T-helper 17 cell (primary cell): ENCODE measurements around the gene ZNF543. TPM values are rescaled to one million over a fixed set of nuclear protein-coding genes. Genes with fewer than 3 reads are reported as not detected.
"Not testable (repeated sequence)": the region's sequence is repeated elsewhere in the genome, so short reads cannot be mapped to it uniquely, and the experiment has no call there.

Experiments used
- ATAC-seq: fragments of 150-1000 bp; cut with Tn5 transposase; 2 replicates; pipeline ENCODE4 v1.10.0; 2021; ENCODE audit warnings: mild to moderate bottlenecking, moderate library complexity
- DNase-seq, 3 donors: peaks; one replicate each; pipeline versions ENCODE4 v3.0.0 to v3.0.0-alpha.2; 2020 to 2021
- H3K9me3 ChIP-seq: one replicate; pipeline ENCODE4 v1.7.0; 2013; ENCODE audit warnings: low read length, mild to moderate bottlenecking; ENCODE audit not compliant: control insufficient read depth, poor library complexity, severe bottlenecking
- H3K27ac Mint-ChIP-seq: one replicate; pipeline ENCODE4 v1.8.0; 2022; ENCODE audit warnings: mild to moderate bottlenecking, moderate library complexity, mixed read lengths
- H3K27me3 Mint-ChIP-seq: one replicate; pipeline ENCODE4 v1.8.0; 2022; ENCODE audit warnings: mixed read lengths
- H3K36me3 Mint-ChIP-seq: one replicate; pipeline ENCODE4 v1.8.0; 2022; ENCODE audit warnings: low read depth, mixed read lengths
- H3K4me1 Mint-ChIP-seq: one replicate; pipeline ENCODE4 v1.8.0; 2022; ENCODE audit warnings: mild to moderate bottlenecking, mixed read lengths
- H3K4me3 Mint-ChIP-seq: one replicate; pipeline ENCODE4 v1.8.0; 2022; ENCODE audit warnings: mild to moderate bottlenecking, moderate library complexity, mixed read lengths
- total RNA-seq, 4 donors: library from RNA in 2 of 4; stranded (reverse) in 2 of 4; gene quantifications; one replicate each; pipeline ENCODE4 v1.2.3 and lab custom pipeline; 2022 to 2026

ZNF543 gene
- total RNA-seq, 2 donors from 2014 or later: 5.3 TPM

DNA sequence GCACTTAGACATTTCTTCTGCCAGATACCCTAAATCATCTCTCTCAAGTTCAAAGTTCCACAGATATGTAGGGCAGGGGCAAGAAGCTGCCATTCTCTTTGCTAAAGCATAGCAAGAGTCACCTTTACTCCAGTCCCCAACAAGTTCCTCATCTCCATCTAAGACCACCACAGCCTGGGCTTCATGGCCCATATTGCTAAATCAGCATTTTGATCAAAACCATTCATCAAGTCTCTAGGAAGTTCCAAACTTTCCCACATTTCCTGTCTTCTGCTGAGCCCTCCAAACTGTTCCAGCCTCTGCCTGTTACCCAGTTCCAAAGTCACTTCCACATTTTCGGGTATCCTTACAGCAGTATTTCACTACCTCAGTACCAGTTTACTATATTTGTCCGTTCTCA is 54.4 kb downstream of the ZNF543 start:
- ATAC-seq, H3K4me3 Mint-ChIP-seq, H3K4me1 Mint-ChIP-seq, H3K27me3 Mint-ChIP-seq, H3K27ac Mint-ChIP-seq, DNase-seq: not testable (repeated sequence)
- H3K36me3 Mint-ChIP-seq: peaks cover 17% of the 10 kb centered on the region
- peaks cover 26% of the 10 kb centered on the region for H3K9me3 ChIP-seq

GRCh38 chr19:57376151-57376550 is 55.9 kb downstream of the ZNF543 start:
- Mint-ChIP-seq H3K36me3 (peaks cover 17% of the 10 kb centered on the region), H3K4me1 (no peaks in the 10 kb centered on the region), H3K27me3 (no peaks in the 10 kb centered on the region), H3K4me3 (no peak overlapping the region), H3K27ac (no peak overlapping the region)
- no peak for DNase-seq
- ATAC-seq: no peak
- H3K9me3 ChIP-seq: peaks cover 26% of the 10 kb centered on the region

DNA sequence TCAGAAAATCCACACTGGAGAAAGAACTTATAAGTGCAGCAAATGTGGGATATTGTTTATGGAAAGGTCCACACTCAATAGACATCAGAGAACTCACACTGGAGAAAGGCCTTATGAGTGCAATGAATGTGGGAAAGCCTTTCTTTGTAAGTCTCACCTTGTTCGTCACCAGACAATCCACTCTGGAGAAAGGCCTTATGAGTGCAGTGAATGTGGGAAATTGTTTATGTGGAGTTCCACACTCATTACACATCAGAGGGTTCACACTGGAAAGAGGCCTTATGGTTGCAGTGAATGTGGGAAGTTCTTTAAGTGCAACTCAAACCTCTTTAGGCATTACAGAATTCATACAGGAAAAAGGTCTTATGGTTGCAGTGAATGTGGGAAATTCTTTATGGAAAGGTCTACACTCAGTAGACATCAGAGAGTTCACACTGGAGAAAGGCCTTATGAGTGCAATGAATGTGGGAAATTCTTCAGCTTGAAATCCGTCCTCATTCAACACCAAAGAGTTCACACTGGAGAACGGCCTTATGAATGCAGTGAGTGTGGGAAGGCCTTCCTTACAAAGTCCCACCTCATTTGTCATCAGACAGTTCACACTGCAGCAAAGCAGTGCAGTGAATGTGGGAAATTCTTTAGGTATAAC is 57.4 kb downstream of the ZNF543 start:
- no peak for DNase-seq
- H3K9me3 ChIP-seq: peaks cover 26% of the 10 kb centered on the region
- no peaks in the 10 kb centered on the region for H3K27me3 Mint-ChIP-seq
- no peak overlapping the region for H3K4me3 Mint-ChIP-seq
- H3K36me3 Mint-ChIP-seq: peaks cover 11% of the 10 kb centered on the region
- ATAC-seq: no peak
- H3K4me1 Mint-ChIP-seq: no peaks in the 10 kb centered on the region
- no peak overlapping the region for H3K27ac Mint-ChIP-seq

Other genes starting within 250 kb of the ZNF543 start
- gene USP29, start 200.5 kb upstream of the ZNF543 start, total RNA-seq: not detected
- not detected for gene ZIM3, start 175.3 kb upstream of the ZNF543 start, total RNA-seq
- not detected for gene DUXA, start 153.0 kb upstream of the ZNF543 start, total RNA-seq
- 10 to 100 TPM; 41.1 to 43.8 TPM for gene ZNF264, start 129.0 kb upstream of the ZNF543 start, total RNA-seq
- gene AURKC, start 89.4 kb upstream of the ZNF543 start, total RNA-seq: 1 to 10 TPM in 1 of 2 donors, under 1 TPM in 1; 0.55 to 1.2 TPM
- gene ZNF805, start 79.8 kb upstream of the ZNF543 start, total RNA-seq: 10 to 100 TPM; 31.6 to 32.7 TPM
- 10 to 100 TPM; 69.1 to 73.1 TPM for gene ZNF460, start 40.0 kb upstream of the ZNF543 start, total RNA-seq
- gene ZNF304, start 30.8 kb downstream of the ZNF543 start, total RNA-seq: 1 to 10 TPM; 5.6 to 6.6 TPM
- gene TRAPPC2B, start 43.1 kb downstream of the ZNF543 start, total RNA-seq: 1 to 10 TPM; 8.7 to 9.5 TPM
- 1 to 10 TPM in 1 of 2 donors, under 1 TPM in 1; 0.77 to 1.1 TPM for gene ZNF547, start 43.1 kb downstream of the ZNF543 start, total RNA-seq
- gene ZNF548, start 69.4 kb downstream of the ZNF543 start, total RNA-seq: 10 to 100 TPM; 58.9 to 66.7 TPM
- gene ZNF17, start 90.7 kb downstream of the ZNF543 start, total RNA-seq: 1 to 10 TPM; 7.2 to 8.8 TPM
- gene ZNF749, start 114.9 kb downstream of the ZNF543 start, total RNA-seq: 1 to 10 TPM; 5.9 to 9.8 TPM
- gene VN1R1, start 136.7 kb downstream of the ZNF543 start, total RNA-seq: not detected
- gene ZNF772, start 157.1 kb downstream of the ZNF543 start, total RNA-seq: 1 to 10 TPM; 1.4 to 1.5 TPM
- 1 to 10 TPM; 6.8 to 7.0 TPM for gene ZNF419, start 167.3 kb downstream of the ZNF543 start, total RNA-seq
- gene ZNF773, start 179.5 kb downstream of the ZNF543 start, total RNA-seq: 1 to 10 TPM; 5.0 to 8.1 TPM
- 1 to 10 TPM; 7.4 to 7.9 TPM for gene ZNF549, start 206.9 kb downstream of the ZNF543 start, total RNA-seq
- 10 to 100 TPM in 1 of 2 donors, 1 to 10 TPM in 1; 8.5 to 12.2 TPM for gene ZNF550, start 239.4 kb downstream of the ZNF543 start, total RNA-seq